ENCODE results near the gene POU2AF1. TPM values are rescaled to one million over a fixed set of nuclear protein-coding genes. Genes with fewer than 3 reads are reported as not detected.

The POU2AF1 gene
- total and polyA plus RNA-seq, 2 of the 13 experiments (the other 11 are each of a cell fraction or from before 2014, with no cell fraction given): 1.9 to 3.6 TPM

DNA sequence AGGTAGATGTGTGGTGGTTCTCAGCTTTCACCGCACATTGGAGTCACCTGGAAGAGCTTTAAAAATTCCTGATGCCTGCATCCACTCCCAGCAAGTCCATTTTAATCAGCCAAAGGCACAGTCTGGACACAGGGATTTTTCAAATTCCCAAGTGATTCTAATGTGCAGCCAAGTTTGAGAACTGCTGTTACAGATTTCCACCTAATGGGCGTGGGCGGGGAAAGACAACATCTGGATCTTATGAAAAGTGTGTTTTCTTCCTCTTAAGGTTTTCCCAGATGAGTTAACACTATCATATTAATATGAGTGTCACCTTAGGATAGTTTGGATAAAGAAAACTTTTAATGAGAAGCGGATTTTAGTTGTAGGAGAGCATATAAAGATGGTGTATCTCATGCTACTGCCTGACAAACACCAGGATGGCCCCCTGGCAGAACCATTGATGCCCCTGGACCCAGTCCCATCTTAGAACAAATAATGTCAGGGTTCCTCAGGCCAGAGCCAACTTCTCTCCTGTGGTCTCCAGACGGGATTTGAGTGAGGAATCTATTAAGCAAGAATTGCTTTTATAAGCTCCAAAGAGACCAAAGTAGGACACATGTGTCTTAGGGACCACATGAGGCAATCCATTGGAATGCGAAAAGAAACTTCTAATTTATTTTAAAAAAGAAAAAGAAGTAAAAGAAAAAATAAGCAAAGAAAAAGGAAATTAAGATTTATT, 31.9 kb downstream of the POU2AF1 start (continued):
- no peak for TF ChIP-seq ESRRA (CRISPR knock-in tag; IDR thresholded peaks at IDR 0.05; ENCODE audit: low read depth)
- TF ChIP-seq KLF12 (CRISPR knock-in tag; IDR thresholded peaks at IDR 0.05; ENCODE audit: borderline replicate concordance): no peak

DNA sequence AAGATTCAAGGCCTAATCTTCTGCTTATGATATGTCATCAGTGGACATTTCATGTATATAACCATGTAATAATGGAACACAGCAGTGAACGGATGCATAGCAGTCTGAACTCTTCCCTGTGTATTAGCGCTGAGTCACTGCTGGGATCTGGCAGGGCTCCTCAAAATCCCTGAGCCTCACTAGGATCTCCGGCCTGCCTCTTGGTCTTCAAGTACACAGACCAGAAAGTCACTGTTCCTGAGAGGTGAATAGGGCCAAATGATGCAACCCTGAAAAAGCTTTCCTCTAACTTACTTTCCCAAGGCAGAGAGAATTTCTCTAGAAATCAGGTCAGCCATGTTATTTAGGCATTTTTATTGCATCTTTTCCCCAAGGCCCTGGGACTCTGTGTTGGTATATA, 35.0 kb downstream of the POU2AF1 start:
- 60% methylated on average over 3 of the region's 3 CpGs for WGBS (ENCODE audit: low lambda C conversion rate)

More for the DNA sequence above, 35.0 kb downstream of the POU2AF1 start:
- BruUV-seq (replicated peaks): no TSS peak
- Histone ChIP-seq H4K20me1 (ENCODE audit: insufficient read depth, low read length) (no peaks in the 10 kb centered on the region), H3K9me3 (ENCODE audit: low read length) (peaks cover 12% of the 10 kb centered on the region), H3K27ac (ENCODE audit: extremely low read length, insufficient read depth, low read length) (no peak overlapping the region), H3K9ac (ENCODE audit: insufficient read depth, low read depth, low read length) (no peak overlapping the region), H3K79me2 (ENCODE audit: insufficient read depth, low read length) (no peaks in the 10 kb centered on the region), H3K27me3 (ENCODE audit: control insufficient read depth in 1 of 2, insufficient read depth in 2 of 2, low read length in 2 of 2) (no peaks in the 10 kb centered on the region), H2AFZ (ENCODE audit: low read length) (peak overlapping the region; percentile 60), H3K4me2 (ENCODE audit: low read depth, low read length) (no peak overlapping the region), H3K4me3 (replicated peaks in 1 of 3; ENCODE audit: insufficient read depth in 1 of 3, low read depth in 2 of 3, low read length in 3 of 3) (no peak overlapping the region), H3K4me1 (ENCODE audit: insufficient read depth, low read length) (peaks cover 16% of the 10 kb centered on the region), H3K36me3 (replicated peaks in 1 of 2; ENCODE audit: control insufficient read depth in 1 of 2, insufficient read depth in 2 of 2, low read length in 2 of 2) (no peaks in the 10 kb centered on the region)
- ATAC-seq (no peak), DNase-seq (ENCODE audit: low spot score) (no peak), FAIRE-seq (no peak)
- ChIA-PET CTCF (ENCODE audit: low intra/inter-chr PET ratio, low total read pairs) (no interaction called here), POLR2A (no interaction called here)
- in situ Hi-C loops (cut with HindIII; ENCODE audit: extremely low pct_ligation_motif_present, low pct_unique_long_range_greater_than_20kb) (no loop called here), intact Hi-C loops (cut with micrococcal nuclease; ENCODE audit: unreplicated experiment) (no loop called here)
- TF ChIP-seq CBX1 (IDR thresholded peaks at IDR 0.05; ENCODE audit: low read depth): no peak
- peak; percentile 52; the same call in 1 of the 2 replicates for TF ChIP-seq NFE2L2 (IDR thresholded peaks at IDR 0.05; ENCODE audit: low read length)
- TF ChIP-seq ZNF556 (CRISPR knock-in tag; IDR thresholded peaks at IDR 0.05; ENCODE audit: borderline replicate concordance): no peak
- TF ChIP-seq SPEN (CRISPR knock-in tag; IDR thresholded peaks at IDR 0.05; ENCODE audit: low read depth): no peak
- no peak for TF ChIP-seq ZFP90 (CRISPR knock-in tag; IDR thresholded peaks at IDR 0.05; ENCODE audit: borderline replicate concordance)
- no peak for TF ChIP-seq TMF1 (CRISPR knock-in tag; IDR thresholded peaks at IDR 0.05; ENCODE audit: low read depth)
- no peak for TF ChIP-seq SALL2 (CRISPR knock-in tag; IDR thresholded peaks at IDR 0.05)
- no peak for TF ChIP-seq ZSCAN30 (CRISPR knock-in tag; IDR thresholded peaks at IDR 0.05)
- TF ChIP-seq ZNF317 (CRISPR knock-in tag; IDR thresholded peaks at IDR 0.05): no peak
- TF ChIP-seq GPN1 (CRISPR knock-in tag; IDR thresholded peaks at IDR 0.05; ENCODE audit: borderline replicate concordance): no peak
- no peak for TF ChIP-seq EED (CRISPR knock-in tag; IDR thresholded peaks at IDR 0.05)
- TF ChIP-seq CEBPG (CRISPR knock-in tag; IDR thresholded peaks at IDR 0.05): peak; percentile 4; the same call in 1 of the 2 replicates
- TF ChIP-seq FOXM1 (CRISPR knock-in tag; IDR thresholded peaks at IDR 0.05): no peak
- TF ChIP-seq, protein P1, sequence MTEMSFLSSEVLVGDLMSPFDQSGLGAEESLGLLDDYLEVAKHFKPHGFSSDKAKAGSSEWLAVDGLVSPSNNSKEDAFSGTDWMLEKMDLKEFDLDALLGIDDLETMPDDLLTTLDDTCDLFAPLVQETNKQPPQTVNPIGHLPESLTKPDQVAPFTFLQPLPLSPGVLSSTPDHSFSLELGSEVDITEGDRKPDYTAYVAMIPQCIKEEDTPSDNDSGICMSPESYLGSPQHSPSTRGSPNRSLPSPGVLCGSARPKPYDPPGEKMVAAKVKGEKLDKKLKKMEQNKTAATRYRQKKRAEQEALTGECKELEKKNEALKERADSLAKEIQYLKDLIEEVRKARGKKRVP (CRISPR knock-in tag; IDR thresholded peaks at IDR 0.05): peak in 1 of 2 experiments; percentile 46; a peak in 2 of 4 replicates
- TF ChIP-seq NFE2 (CRISPR knock-in tag; IDR thresholded peaks at IDR 0.05): 0 out of 2 replicates have a peak, but pooled peaks have one; percentile 48
